Psoas muscle (tissue), 8 donors: ENCODE measurements around the gene GNB3. TPM values are rescaled to one million over a fixed set of nuclear protein-coding genes. Genes with fewer than 3 reads are reported as not detected.
A peak's percentile ranks its signal among the peaks of the same experiment; 100 is the strongest.

Source experiments
- ATAC-seq, 4 donors: fragments of 200-7000 bp; cut with Tn5 transposase; one replicate each; pipeline ENCODE4 v1.9.1; 2020; ENCODE audit warnings: moderate library complexity in 3 of 4, mild to moderate bottlenecking in 2 of 4
- DNase-seq, 2 donors: peaks; one replicate each; pipeline ENCODE4 v3.0.0-alpha.2; 2020
- H3K27ac ChIP-seq: fragments of 200-600 bp; one replicate; pipeline ENCODE4 v1.8.0; 2022
- H3K27me3 ChIP-seq, 3 donors: fragments of 200-600 bp in 1 of 3; one replicate each; pipeline versions ENCODE4 v1.6.1 to v1.8.0; 2013 to 2022; ENCODE audit warnings: low read length in 2 of 3, mild to moderate bottlenecking in 2 of 3, moderate library complexity in 1 of 3; ENCODE audit not compliant: insufficient read depth in 3 of 3
- H3K36me3 ChIP-seq, 2 donors: fragments of 200-600 bp in 1 of 2; one replicate each; pipeline versions ENCODE4 v1.6.1 to v1.8.0; 2013 to 2022; ENCODE audit warnings: low read depth in 1 of 2, mild to moderate bottlenecking in 1 of 2, moderate library complexity in 1 of 2; ENCODE audit not compliant: insufficient read depth in 1 of 2
- H3K4me1 ChIP-seq: fragments of 200-600 bp; one replicate; pipeline ENCODE4 v1.8.0; 2022
- H3K4me3 ChIP-seq: fragments of 200-600 bp; one replicate; pipeline ENCODE4 v1.8.0; 2022; ENCODE audit warnings: mild to moderate bottlenecking
- H3K9me3 ChIP-seq: fragments of 200-600 bp; one replicate; pipeline ENCODE4 v1.8.0; 2022
- WGBS, 3 donors: extraction: QIAGEN DNeasy Blood & Tissue Kit; methylation state at CpG; one replicate each; pipeline versions ENCODE4 v1.1.6 to v1.1.7; 2013; 5-methylcytosine and 5-hydroxymethylcytosine counted together
- intact Hi-C, 2 donors: fragments of 100-400 bp; cut with DNase I; formaldehyde crosslinking; loops; one replicate each; pipeline versions ENCODE4 v1.11.0 to v1.14.2; 2022
- polyA plus RNA-seq, 3 donors: library from polyadenylated mRNA; stranded (reverse); fragments of 200-250 nt; gene quantifications; one replicate each; pipeline ENCODE4 v1.2.3, GENCODE V29; 2013
- total RNA-seq, 4 donors: library from RNA; stranded (reverse); fragmentation: NEBNext Ultra II Directional in 2 of 4; extraction: Animal tissue kit (Norgen Biotek cat#: 25700) in 2 of 4; gene quantifications; one replicate each; pipeline versions ENCODE4 v1.2.1 to v1.2.4, GENCODE V29; 2021 to 2023
- TF ChIP-seq, protein P1 (sequence below): fragments of 200-600 bp; IDR thresholded peaks from one replicate; pipeline ENCODE4 v1.8.0; 2022; ENCODE audit warnings: antibody characterized with exemption
- donor health status: healthy with polysubstance abuse.
- donor health status: DM: no; HTN: no; CAD: no; lungs with moderate emphysema.
- donor health status: Bipolar disorder and iron deficiency.
- donor health status: healthy.
- donor health status: DM: yes; HTN: yes; CAD: no.
- donor health status: DM: no; HTN: no; CAD: no.
- donor health status: DM: no; HTN: no; CAD: no.
- donor health status: DM: yes; HTN: yes; CAD: no.

The GNB3 gene
- total and polyA plus RNA-seq, 7 donors = 0.13 to 0.69 (median 0.30) TPM

DNA sequence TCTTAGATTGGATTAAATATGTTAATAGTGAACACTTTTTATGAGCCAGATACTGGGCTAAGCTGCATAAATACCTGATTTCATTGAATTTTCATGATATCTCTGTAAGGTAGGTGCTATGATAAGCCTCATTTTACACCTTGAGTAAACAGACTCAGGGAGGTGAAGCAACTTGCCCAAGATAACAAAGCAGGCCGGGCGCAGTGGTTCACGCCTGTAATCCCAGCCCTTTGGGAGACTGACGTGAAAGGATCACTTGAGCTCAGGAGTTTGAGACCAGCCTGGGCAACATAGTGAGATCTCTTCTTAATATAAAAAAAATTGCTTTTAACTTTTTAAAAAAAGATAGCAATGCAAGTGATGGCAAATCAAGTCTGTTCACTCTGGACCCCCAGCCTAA is 1.4 kb downstream of the GNB3 start:
- ATAC-seq (no peak), DNase-seq (peak in 1 of 2 donors; percentile 12)
- 94 to 98% (median 95%) methylated on average over 4 of the region's 4 CpGs for WGBS, 3 donors
- H3K9me3 ChIP-seq = no peaks in the 10 kb centered on the region
- TF ChIP-seq, protein P1, sequence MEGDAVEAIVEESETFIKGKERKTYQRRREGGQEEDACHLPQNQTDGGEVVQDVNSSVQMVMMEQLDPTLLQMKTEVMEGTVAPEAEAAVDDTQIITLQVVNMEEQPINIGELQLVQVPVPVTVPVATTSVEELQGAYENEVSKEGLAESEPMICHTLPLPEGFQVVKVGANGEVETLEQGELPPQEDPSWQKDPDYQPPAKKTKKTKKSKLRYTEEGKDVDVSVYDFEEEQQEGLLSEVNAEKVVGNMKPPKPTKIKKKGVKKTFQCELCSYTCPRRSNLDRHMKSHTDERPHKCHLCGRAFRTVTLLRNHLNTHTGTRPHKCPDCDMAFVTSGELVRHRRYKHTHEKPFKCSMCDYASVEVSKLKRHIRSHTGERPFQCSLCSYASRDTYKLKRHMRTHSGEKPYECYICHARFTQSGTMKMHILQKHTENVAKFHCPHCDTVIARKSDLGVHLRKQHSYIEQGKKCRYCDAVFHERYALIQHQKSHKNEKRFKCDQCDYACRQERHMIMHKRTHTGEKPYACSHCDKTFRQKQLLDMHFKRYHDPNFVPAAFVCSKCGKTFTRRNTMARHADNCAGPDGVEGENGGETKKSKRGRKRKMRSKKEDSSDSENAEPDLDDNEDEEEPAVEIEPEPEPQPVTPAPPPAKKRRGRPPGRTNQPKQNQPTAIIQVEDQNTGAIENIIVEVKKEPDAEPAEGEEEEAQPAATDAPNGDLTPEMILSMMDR = no peak
- no peaks in the 10 kb centered on the region for H3K4me1 ChIP-seq
- intact Hi-C loops = no loop called here
- no peaks in the 10 kb centered on the region for H3K36me3 ChIP-seq
- no peak overlapping the region for H3K4me3 ChIP-seq
- no peak overlapping the region for H3K27ac ChIP-seq
- H3K27me3 ChIP-seq = no peaks in the 10 kb centered on the region

DNA sequence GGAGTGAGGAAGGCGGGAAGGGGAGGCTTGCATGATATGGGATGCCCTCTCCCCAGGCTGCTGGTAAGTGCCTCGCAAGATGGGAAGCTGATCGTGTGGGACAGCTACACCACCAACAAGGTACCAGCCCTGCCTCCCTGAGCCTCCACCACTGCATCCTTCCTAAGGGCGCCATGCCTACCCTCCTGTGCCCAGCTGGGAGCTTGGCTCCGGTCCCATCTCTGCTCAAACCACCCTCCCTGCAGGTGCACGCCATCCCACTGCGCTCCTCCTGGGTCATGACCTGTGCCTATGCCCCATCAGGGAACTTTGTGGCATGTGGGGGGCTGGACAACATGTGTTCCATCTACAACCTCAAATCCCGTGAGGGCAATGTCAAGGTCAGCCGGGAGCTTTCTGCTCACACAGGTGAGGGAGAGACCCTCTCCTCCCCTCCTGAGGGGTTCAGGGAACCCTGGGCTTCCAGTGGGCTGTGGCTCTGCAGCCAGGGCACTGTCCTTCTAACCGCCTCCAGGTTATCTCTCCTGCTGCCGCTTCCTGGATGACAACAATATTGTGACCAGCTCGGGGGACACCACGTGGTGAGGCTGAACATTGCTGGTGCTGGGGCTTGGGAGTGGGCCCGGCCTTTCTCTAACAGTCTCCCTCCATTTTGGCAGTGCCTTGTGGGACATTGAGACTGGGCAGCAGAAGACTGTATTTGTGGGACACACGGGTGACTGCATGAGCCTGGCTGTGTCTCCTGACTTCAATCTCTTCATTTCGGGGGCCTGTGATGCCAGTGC is 2.6 kb downstream of the GNB3 start:
- Histone ChIP-seq H3K9me3 (no peaks in the 10 kb centered on the region), H3K27me3 (no peaks in the 10 kb centered on the region), H3K4me3 (no peak overlapping the region), H3K27ac (no peak overlapping the region), H3K4me1 (no peaks in the 10 kb centered on the region), H3K36me3 (no peaks in the 10 kb centered on the region)
- no peak for ATAC-seq
- 67 to 73% (median 70%) methylated on average over 15 to 16 of the region's 16 CpGs for WGBS, 3 donors
- DNase-seq = peak in 1 of 2 donors; percentile 43
- TF ChIP-seq, protein P1 = no peak
- intact Hi-C loops = no loop called here

DNA sequence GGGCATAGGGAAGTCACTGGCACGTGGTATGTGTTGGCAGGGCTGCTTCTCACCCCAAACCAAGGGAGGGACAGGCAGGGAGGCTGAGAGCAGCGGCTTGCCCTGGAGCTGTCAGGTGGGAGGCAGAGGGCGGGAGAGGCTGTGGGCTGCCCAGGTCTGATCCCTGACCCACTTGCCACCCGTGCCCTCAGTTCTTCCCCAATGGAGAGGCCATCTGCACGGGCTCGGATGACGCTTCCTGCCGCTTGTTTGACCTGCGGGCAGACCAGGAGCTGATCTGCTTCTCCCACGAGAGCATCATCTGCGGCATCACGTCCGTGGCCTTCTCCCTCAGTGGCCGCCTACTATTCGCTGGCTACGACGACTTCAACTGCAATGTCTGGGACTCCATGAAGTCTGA is 4.7 kb downstream of the GNB3 start:
- peak in 1 of 2 donors; percentile 43 for DNase-seq
- Histone ChIP-seq H3K27me3 (no peaks in the 10 kb centered on the region), H3K27ac (no peak overlapping the region), H3K4me3 (no peak overlapping the region), H3K4me1 (no peaks in the 10 kb centered on the region), H3K9me3 (no peaks in the 10 kb centered on the region), H3K36me3 (no peaks in the 10 kb centered on the region)
- ATAC-seq = no peak
- 88 to 92% (median 90%) methylated on average over 17 of the region's 17 CpGs for WGBS, 3 donors
- TF ChIP-seq, protein P1 = no peak
- intact Hi-C loops = no loop called here

DNA sequence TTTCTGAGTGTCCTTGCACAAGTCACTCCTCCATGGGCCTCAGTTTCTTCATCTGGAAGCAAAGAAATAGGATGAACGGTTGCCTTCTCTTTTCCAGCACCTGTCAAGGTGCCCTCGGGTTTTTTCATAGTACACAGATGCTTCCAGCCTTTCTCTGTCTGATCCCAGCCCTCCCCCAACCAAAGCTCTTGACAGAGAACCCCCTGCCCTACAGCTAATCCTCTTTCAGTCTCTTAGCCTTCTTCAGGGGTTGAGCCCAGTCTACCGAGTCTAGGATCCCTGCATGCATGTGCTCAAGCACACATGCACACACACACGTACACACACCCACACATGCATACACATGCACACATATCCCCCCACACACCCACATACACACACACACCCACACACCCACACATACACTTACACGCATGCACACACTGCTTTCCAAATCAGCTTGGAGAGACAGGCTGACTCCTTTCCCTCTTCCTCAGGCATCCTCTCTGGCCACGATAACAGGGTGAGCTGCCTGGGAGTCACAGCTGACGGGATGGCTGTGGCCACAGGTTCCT is 5.7 kb downstream of the GNB3 start:
- no peaks in the 10 kb centered on the region for H3K36me3 ChIP-seq
- no peak for DNase-seq
- H3K9me3 ChIP-seq = no peaks in the 10 kb centered on the region

More for the DNA sequence above, 5.7 kb downstream of the GNB3 start:
- intact Hi-C loops = no loop called here
- Histone ChIP-seq H3K4me1 (no peaks in the 10 kb centered on the region), H3K4me3 (no peak overlapping the region), H3K27ac (no peak overlapping the region), H3K27me3 (no peaks in the 10 kb centered on the region)
- TF ChIP-seq, protein P1 = no peak
- no peak for ATAC-seq
- WGBS, 3 donors = 85 to 90% (median 86%) methylated on average over 7 of the region's 7 CpGs
